LNCaP clone FGC (cell line): ENCODE results near the gene RET.

Experiments used
- DNase-seq: peaks from one replicate; pipeline ENCODE4 v3.0.0-alpha.2; 2011; ENCODE audit warnings: low read depth
- H3K4me3 ChIP-seq: 2 replicates; pipeline ENCODE4 v1.5.1; 2011; ENCODE audit warnings: mild to moderate bottlenecking, low read depth, low read length, control low read depth
- CTCF ChIP-seq: IDR thresholded peaks from 2 replicates; pipeline ENCODE4 v1.5.1; 2012; ENCODE audit warnings: mild to moderate bottlenecking; ENCODE audit not compliant: control insufficient read depth, insufficient read depth; ENCODE audit errors: extremely low read depth

RET gene

GRCh38 chr10:43099928-43100327 is 23.1 kb downstream of the RET start:
- no peak for DNase-seq
- no peak for TF ChIP-seq CTCF
- H3K4me3 ChIP-seq = no peak overlapping the region

- DNase-seq = no peak
- no peak for TF ChIP-seq CTCF
- no peak overlapping the region for H3K4me3 ChIP-seq
Measured at GRCh38 chr10:43100366-43100765, 23.5 kb downstream of the RET start.

GRCh38 chr10:43102063-43102828 is 25.4 kb downstream of the RET start:
- no peak for TF ChIP-seq CTCF
- no peak for DNase-seq
- no peak overlapping the region for H3K4me3 ChIP-seq

DNA sequence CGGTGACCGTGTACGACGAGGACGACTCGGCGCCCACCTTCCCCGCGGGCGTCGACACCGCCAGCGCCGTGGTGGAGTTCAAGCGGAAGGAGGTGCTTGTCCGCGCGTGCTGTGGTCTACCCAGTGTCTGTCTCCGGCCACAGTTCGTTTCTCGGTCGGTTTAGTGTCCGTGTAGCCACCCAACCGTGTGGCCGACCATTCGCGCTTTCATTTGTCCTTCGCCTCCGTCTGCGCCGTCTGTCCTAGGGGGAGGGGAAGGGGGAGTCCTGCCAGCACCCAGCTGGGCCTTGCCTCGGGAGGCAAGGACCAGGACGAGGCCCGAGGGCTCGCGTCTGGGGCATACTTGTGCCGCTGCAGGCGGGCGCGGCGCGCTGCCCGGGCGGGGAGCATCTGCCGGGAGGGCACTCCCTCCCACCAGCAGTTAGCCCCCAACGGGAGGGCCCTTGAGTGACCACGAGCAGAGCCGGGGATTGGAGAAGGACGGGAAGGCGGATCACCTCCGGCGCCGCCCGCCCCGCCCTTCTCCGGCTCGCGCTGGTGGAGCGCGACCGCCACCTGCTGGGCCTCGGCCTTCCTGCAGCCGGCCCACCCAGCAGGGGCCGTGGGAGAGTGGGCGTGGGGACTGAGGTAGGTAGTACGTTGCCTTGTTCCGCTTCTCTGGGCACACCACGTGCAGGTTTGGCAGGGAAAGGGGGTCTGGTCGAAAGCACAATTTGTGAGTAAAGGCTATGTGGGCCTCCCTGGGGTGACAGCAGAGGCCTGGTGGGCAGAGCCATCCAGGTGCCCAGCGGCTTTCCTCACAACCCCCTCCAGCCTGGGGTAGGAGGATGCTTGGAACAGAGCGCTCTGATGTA is 28.5 kb downstream of the RET start:
- peak; percentile 99 for TF ChIP-seq CTCF
- DNase-seq = no peak
- peak overlapping the region; percentile 49 for H3K4me3 ChIP-seq

DNA sequence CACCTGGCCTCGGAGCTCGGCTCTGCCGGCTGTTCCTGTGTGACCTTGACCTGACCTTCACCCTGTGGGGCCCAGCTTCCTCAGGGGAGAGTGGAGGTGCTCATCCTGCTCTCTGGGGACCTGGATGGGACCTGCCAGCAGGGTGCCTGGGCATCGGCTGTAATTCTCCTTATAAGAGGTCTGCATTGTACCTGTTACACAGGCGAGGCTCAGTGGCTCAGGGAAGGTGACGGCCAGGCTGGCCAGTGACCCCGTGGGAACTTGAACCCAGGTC is 29.0 kb downstream of the RET start:
- DNase-seq = no peak
- H3K4me3 ChIP-seq = no peak overlapping the region
- TF ChIP-seq CTCF = no peak

DNA sequence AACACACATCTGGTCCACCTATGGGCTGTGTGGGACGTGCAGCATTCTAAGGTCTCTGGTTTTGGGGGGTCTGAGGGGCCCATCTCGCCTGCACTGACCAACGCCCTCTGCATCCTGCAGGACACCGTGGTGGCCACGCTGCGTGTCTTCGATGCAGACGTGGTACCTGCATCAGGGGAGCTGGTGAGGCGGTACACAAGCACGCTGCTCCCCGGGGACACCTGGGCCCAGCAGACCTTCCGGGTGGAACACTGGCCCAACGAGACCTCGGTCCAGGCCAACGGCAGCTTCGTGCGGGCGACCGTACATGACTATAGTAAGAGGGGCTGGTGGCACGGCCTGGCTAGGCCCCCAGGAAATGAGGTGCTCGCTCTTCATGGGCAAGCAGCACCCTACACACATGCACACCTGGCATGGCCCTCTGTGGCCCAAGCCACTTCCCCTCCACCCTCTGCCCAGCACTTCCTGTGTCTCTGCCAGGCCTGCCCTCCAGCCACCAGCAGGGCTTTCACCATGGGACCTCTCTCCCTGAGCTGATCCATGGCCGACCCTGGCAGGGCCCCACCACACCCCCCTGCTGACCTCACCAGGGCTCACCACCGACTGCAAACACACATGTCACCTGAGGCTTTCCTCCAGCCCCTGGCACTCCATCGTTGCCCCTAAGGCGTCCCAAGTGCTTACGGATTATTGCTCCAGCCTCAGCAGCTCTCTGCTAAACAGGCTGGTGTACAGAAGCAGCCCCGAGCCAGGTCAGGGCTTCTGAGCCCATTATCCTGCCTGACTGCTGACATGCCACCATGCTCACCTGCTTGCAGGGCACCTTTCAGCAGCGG is 29.6 kb downstream of the RET start:
- H3K4me3 ChIP-seq = no peak overlapping the region
- no peak for DNase-seq
- TF ChIP-seq CTCF = no peak
